Measurements from ENCODE around the gene PVALB.

PVALB gene

DNA sequence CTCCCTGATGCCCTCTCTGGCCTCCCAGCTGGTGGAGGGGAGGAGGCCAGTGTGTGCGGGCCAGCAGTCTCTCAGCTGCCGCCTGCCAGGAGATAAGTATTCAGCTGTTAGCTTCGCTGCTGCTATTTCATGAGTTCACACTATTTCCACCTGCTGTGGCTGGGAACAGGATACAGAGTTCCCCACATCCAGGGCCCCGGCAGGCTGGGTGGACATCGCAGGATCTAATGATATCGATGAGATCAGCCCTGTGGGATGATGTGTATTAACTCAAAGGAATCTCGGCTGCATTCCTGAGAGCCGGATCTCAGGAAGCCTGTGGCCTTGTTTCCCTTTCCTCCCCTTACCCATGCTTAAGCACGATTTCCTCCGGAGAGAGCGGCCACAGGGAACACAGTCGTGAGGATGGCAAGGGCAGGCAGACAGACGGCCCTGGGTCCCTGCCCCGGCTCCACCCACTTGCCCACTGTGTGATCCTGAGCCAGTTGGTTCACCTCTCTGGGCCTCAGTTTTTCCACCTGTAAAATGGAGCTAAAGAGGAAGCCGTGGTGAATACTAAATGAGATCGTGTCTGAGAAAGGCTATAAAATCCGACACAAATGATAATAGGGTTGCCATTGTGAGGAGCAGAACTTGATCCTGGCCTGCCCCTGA lies 6.5 kb upstream of the PVALB start:
- no peak for FAIRE-seq
- TF ChIP-seq, protein P1, sequence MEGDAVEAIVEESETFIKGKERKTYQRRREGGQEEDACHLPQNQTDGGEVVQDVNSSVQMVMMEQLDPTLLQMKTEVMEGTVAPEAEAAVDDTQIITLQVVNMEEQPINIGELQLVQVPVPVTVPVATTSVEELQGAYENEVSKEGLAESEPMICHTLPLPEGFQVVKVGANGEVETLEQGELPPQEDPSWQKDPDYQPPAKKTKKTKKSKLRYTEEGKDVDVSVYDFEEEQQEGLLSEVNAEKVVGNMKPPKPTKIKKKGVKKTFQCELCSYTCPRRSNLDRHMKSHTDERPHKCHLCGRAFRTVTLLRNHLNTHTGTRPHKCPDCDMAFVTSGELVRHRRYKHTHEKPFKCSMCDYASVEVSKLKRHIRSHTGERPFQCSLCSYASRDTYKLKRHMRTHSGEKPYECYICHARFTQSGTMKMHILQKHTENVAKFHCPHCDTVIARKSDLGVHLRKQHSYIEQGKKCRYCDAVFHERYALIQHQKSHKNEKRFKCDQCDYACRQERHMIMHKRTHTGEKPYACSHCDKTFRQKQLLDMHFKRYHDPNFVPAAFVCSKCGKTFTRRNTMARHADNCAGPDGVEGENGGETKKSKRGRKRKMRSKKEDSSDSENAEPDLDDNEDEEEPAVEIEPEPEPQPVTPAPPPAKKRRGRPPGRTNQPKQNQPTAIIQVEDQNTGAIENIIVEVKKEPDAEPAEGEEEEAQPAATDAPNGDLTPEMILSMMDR (IDR thresholded peaks at IDR 0.05; ENCODE audit: insufficient read depth, missing control alignments) = no peak

DNA sequence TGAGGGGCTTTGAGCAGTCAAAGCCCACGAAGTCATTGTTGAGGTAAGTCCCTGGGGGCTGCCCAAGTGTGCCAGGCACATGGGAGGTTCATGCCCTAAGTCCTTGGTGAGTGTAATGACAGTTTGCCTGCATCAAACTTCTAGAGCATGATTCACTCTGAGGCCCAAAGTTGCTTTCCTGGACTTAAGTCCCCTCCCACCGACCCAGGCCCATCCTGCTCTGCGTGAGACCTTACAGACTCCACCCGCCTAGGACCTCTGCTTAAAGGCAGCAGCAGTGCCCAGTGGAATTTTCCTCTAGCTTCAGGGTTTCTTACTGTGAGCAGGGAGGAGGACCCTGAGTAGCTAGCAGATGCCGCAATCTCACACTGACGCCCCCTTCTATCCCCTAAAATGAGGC lies 5.7 kb upstream of the PVALB start:
- DNase-seq (ENCODE audit: insufficient read length, low spot score) = no peak
- TF ChIP-seq, protein P1 (IDR thresholded peaks at IDR 0.05; ENCODE audit: insufficient read depth, missing control alignments) = no peak
- FAIRE-seq = no peak

More for the DNA sequence above, 6.5 kb upstream of the PVALB start:
- no peak for DNase-seq (ENCODE audit: insufficient read length, low spot score)

GRCh38 chr22:36819112-36819511 lies 2.3 kb upstream of the PVALB start:
- TF ChIP-seq, protein P1 (IDR thresholded peaks at IDR 0.05; ENCODE audit: insufficient read depth, missing control alignments) = no peak
- no peak for DNase-seq (ENCODE audit: insufficient read length, low spot score)
- FAIRE-seq = no peak

DNA sequence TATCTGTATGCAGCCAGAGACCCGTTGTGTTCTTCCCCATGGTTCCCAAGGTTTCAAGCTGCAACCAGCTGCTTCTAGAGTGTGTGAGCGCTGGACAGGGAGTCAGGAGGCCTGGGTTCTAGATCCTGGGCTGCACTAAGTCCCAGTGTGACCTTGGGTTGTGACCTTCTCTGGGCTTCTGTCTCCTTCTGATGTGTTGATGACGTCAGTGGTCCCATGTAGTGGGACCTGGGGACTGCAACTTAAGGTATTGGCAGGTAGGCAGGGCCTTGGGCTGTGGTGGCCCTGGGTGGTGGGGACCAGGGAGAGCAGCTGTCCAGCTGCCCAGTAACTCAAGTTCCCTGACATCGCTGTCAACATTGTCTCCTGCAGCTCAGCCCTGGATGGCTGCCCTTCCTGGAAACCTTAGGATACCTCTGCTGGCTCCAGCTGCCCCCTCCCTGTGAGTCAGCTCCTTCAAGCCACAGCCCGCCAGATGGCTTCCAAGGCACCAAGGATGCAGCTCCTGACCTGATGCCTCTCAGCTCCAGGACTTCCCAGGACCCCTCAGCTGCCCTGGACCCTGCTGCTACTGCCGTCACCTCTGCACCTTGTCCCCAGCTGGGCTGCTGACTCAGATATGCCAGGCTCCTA lies 1.3 kb upstream of the PVALB start:
- FAIRE-seq (no peak), DNase-seq (ENCODE audit: insufficient read length, low spot score) (no peak)
- TF ChIP-seq, protein P1 (IDR thresholded peaks at IDR 0.05; ENCODE audit: insufficient read depth, missing control alignments) = no peak

DNA sequence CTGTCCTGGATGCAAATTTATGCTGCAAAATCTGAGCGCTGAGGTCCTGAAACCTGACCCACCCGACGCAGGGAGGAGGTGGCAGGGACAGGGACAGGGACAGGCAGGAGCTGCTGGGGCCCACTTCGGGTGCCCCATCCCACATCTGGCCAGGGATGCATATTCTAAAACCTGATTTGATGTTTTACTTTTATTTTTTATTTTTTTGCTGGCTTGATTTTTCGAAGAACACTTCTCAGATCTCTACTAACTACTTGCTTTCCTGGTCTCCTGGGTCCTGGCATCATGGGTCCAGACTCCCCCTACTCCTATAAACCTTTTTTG lies 652 bp upstream of the PVALB start:
- no peak for FAIRE-seq
- no peak for DNase-seq (ENCODE audit: insufficient read length, low spot score)
- TF ChIP-seq, protein P1 (IDR thresholded peaks at IDR 0.05; ENCODE audit: insufficient read depth, missing control alignments) = no peak

GRCh38 chr22:36816339-36816635 lies 548 bp downstream of the PVALB start:
- FAIRE-seq (no peak), DNase-seq (ENCODE audit: insufficient read length, low spot score) (no peak)
- TF ChIP-seq, protein P1 (IDR thresholded peaks at IDR 0.05; ENCODE audit: insufficient read depth, missing control alignments) = no peak

DNA sequence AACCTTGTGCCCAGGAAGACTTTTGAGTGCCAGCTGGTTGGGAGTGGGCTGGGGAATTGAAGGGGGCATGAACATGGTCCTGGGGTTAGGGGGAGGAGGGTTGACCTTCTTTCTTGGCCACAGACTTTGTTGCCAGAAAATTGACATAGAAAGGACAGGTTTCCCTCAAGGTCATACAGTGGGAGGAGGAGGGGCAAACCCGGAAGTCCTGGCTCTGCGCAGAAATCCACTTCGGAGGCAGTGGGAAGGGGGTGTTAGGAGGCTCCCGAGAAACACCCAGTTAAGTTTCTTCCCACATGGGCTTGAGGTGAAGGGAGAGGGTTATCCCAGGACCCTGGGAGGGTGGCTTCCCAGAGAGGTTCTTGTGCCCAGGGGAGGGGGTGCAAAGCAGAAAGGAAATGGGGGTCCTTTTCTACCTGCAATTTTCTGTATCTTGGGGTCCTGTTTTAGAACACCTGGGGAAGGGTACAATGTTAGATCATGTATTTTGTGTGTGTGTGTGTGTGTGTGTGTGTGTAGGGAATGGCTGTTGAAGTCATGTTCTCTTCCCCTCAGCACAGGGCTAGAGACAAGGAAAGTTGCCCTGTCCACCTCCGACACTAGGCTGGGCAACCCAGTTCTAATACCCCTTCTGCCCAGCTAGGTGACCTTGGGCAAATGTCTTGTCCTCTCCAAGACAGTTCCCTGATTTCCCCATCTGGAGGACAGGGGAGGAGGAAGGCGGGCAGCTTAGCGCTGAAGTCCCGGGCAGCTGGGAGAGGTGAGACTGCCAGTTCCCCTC lies 1.1 kb downstream of the PVALB start:
- TF ChIP-seq, protein P1 (IDR thresholded peaks at IDR 0.05; ENCODE audit: insufficient read depth, missing control alignments) = no peak
- FAIRE-seq (no peak), DNase-seq (ENCODE audit: insufficient read length, low spot score) (no peak)

All from D721Med (cell line).